ENCODE results near the gene HMG20B.

DNA sequence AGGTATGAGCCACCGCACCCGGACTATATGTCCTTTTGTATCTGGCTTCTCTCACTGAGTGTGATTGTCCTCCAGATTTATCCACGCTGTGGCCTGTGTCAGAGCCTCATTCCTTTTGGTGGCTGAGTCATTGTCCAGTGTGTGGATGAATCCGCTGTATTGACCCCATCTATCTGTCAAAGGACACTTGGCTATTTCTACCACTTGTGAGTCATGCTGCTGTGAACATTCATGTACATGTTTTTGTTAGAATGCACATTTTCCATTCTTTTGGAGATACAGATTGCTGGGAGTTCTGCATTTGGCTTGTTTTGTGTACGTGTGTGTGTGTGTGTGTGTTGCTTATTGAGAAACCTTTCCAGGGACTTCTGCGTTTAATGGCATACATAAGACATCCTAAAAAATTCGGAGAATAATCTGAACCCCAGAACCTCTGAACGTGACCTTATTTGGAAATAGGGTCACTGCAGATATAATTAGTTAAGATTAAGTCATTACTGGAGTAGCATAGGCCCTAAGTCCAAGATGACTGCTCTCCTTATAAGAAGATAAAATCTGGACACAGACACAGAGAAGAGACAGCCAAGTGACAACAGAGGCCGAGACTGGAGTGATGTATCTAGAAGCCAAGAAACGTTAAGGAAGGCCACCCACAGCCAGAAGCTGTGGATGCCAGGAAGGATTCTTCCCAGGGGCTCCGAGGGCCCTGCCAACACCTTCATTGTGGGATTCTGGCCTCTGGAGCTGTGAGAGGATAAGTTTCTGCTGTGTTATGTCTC, 7.6 kb downstream of the HMG20B start:
- TF ChIP-seq POLR2A (IDR thresholded peaks at IDR 0.05) = no peak
- TF ChIP-seq EP300 (IDR thresholded peaks at IDR 0.05) = no peak
- TF ChIP-seq, protein P1, sequence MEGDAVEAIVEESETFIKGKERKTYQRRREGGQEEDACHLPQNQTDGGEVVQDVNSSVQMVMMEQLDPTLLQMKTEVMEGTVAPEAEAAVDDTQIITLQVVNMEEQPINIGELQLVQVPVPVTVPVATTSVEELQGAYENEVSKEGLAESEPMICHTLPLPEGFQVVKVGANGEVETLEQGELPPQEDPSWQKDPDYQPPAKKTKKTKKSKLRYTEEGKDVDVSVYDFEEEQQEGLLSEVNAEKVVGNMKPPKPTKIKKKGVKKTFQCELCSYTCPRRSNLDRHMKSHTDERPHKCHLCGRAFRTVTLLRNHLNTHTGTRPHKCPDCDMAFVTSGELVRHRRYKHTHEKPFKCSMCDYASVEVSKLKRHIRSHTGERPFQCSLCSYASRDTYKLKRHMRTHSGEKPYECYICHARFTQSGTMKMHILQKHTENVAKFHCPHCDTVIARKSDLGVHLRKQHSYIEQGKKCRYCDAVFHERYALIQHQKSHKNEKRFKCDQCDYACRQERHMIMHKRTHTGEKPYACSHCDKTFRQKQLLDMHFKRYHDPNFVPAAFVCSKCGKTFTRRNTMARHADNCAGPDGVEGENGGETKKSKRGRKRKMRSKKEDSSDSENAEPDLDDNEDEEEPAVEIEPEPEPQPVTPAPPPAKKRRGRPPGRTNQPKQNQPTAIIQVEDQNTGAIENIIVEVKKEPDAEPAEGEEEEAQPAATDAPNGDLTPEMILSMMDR (IDR thresholded peaks at IDR 0.05) = no peak
- peak in 1 of 3 donors; percentile 58 for TF ChIP-seq POLR2AphosphoS5 (IDR thresholded peaks at IDR 0.05)

Measured in stomach (tissue), 4 donors.